Mesendoderm (in vitro differentiated cells): Measurements from ENCODE around the gene NUP93.

Experiments used
- DNase-seq: peaks from one replicate; pipeline ENCODE4 v3.0.0; 2013
- H2AK5ac ChIP-seq: 2 replicates; pipeline ENCODE4 v1.6.1; 2013; ENCODE audit warnings: low read length, inconsistent platforms
- H2BK120ac ChIP-seq: 2 replicates; pipeline ENCODE4 v1.6.1; 2013; ENCODE audit warnings: low read depth, mild to moderate bottlenecking, low read length, moderate library complexity, mixed read lengths
- H2BK15ac ChIP-seq: replicated peaks from 2 replicates; pipeline ENCODE4 v1.6.1; 2013; ENCODE audit warnings: low read depth, mild to moderate bottlenecking, moderate library complexity
- H2BK5ac ChIP-seq: 2 replicates; pipeline ENCODE4 v1.6.1; 2013; ENCODE audit warnings: low read length, inconsistent platforms
- H3K18ac ChIP-seq: 2 replicates; pipeline ENCODE4 v1.6.1; 2013; ENCODE audit warnings: mild to moderate bottlenecking, low read length, mixed read lengths
- H3K23ac ChIP-seq: one replicate; pipeline ENCODE4 v1.6.1; 2013; ENCODE audit warnings: low read length
- H3K27ac ChIP-seq: 2 replicates; pipeline ENCODE4 v1.5.1; 2013; ENCODE audit warnings: low read depth, mild to moderate bottlenecking, inconsistent platforms, low read length, moderate library complexity
- H3K27me3 ChIP-seq: 2 replicates; pipeline ENCODE4 v1.6.1; 2013; ENCODE audit warnings: low read length, control low read depth, mild to moderate bottlenecking, inconsistent platforms; ENCODE audit not compliant: insufficient read depth, poor library complexity
- H3K36me3 ChIP-seq: 2 replicates; pipeline ENCODE4 v1.6.1; 2013; ENCODE audit warnings: low read length, inconsistent platforms; ENCODE audit not compliant: control insufficient read depth, insufficient read depth
- H3K4ac ChIP-seq: one replicate; pipeline ENCODE4 v1.6.1; 2013; ENCODE audit warnings: low read depth, mild to moderate bottlenecking, low read length, moderate library complexity
- H3K4me1 ChIP-seq: 2 replicates; pipeline ENCODE4 v1.6.1; 2013; ENCODE audit warnings: low read depth, low read length, inconsistent platforms; ENCODE audit not compliant: control insufficient read depth
- H3K4me2 ChIP-seq: 2 replicates; pipeline ENCODE4 v1.6.1; 2013; ENCODE audit warnings: low read length
- H3K4me3 ChIP-seq: 2 replicates; pipeline ENCODE4 v1.5.1; 2013; ENCODE audit warnings: mild to moderate bottlenecking, low read length
- H3K56ac ChIP-seq: one replicate; pipeline ENCODE4 v1.6.1; 2013; ENCODE audit warnings: low read length
- H3K79me1 ChIP-seq: 2 replicates; pipeline ENCODE4 v1.6.1; 2013; ENCODE audit warnings: low read length, inconsistent platforms
- H3K79me2 ChIP-seq: 2 replicates; pipeline ENCODE4 v1.6.1; 2013; ENCODE audit warnings: mild to moderate bottlenecking, low read length; ENCODE audit not compliant: control insufficient read depth, insufficient read depth
- H3K9ac ChIP-seq: 2 replicates; pipeline ENCODE4 v1.6.1; 2013; ENCODE audit warnings: low read length, inconsistent platforms
- H4K5ac ChIP-seq: one replicate; pipeline ENCODE4 v1.6.1; 2013; ENCODE audit warnings: low read length
- H4K8ac ChIP-seq: one replicate; pipeline ENCODE4 v1.6.1; 2013; ENCODE audit warnings: low read depth, mild to moderate bottlenecking, control low read depth, low read length, moderate library complexity
- WGBS: extraction: QIAGEN DNeasy Blood & Tissue Kit; methylation state at CpG from one replicate; pipeline ENCODE4 v1.1.7; 2013; ENCODE audit warnings: low lambda C conversion rate, missing lambda C conversion rate; ENCODE audit not compliant: insufficient coverage; ENCODE audit errors: extremely low coverage; 5-methylcytosine and 5-hydroxymethylcytosine counted together

The NUP93 gene

GRCh38 chr16:56765949-56766348 lies 36.0 kb downstream of the NUP93 start:
- Histone ChIP-seq H3K36me3 (no peaks in the 10 kb centered on the region), H3K9ac (no peak overlapping the region), H2BK15ac (no peak overlapping the region), H4K5ac (no peak overlapping the region), H3K18ac (no peak overlapping the region), H2BK120ac (no peak overlapping the region), H3K23ac (no peak overlapping the region), H2AK5ac (no peak overlapping the region), H3K79me1 (peaks cover 10% of the 10 kb centered on the region), H4K8ac (no peak overlapping the region), H3K79me2 (no peaks in the 10 kb centered on the region), H3K27me3 (no peaks in the 10 kb centered on the region), H3K56ac (no peak overlapping the region), H2BK5ac (no peak overlapping the region), H3K27ac (no peak overlapping the region), H3K4me3 (no peak overlapping the region), H3K4me1 (no peaks in the 10 kb centered on the region), H3K4ac (no peak overlapping the region), H3K4me2 (no peak overlapping the region)
- 100% methylated on average over 1 of the region's 4 CpGs for WGBS
- DNase-seq = no peak

GRCh38 chr16:56767024-56767423 lies 37.1 kb downstream of the NUP93 start:
- no CpG with 5 or more reads among the region's 3 CpGs for WGBS
- Histone ChIP-seq H3K4me2 (no peak overlapping the region), H3K56ac (no peak overlapping the region), H3K4ac (no peak overlapping the region), H3K79me2 (peaks cover 6% of the 10 kb centered on the region), H2BK15ac (no peak overlapping the region), H3K18ac (no peak overlapping the region), H3K79me1 (peaks cover 13% of the 10 kb centered on the region), H3K4me1 (no peaks in the 10 kb centered on the region), H4K5ac (no peak overlapping the region), H3K27me3 (no peaks in the 10 kb centered on the region), H3K23ac (no peak overlapping the region), H3K36me3 (no peaks in the 10 kb centered on the region), H2BK120ac (no peak overlapping the region), H3K4me3 (no peak overlapping the region), H2BK5ac (no peak overlapping the region), H2AK5ac (no peak overlapping the region), H3K9ac (no peak overlapping the region), H3K27ac (no peak overlapping the region), H4K8ac (no peak overlapping the region)
- no peak for DNase-seq

- Histone ChIP-seq H3K27ac (no peak overlapping the region), H3K4me2 (no peak overlapping the region), H2AK5ac (no peak overlapping the region), H3K4me3 (no peak overlapping the region), H3K9ac (no peak overlapping the region), H2BK120ac (no peak overlapping the region), H3K27me3 (no peaks in the 10 kb centered on the region), H2BK15ac (no peak overlapping the region), H3K18ac (no peak overlapping the region), H3K79me2 (peaks cover 8% of the 10 kb centered on the region), H3K4me1 (no peaks in the 10 kb centered on the region), H3K79me1 (peaks cover 17% of the 10 kb centered on the region), H2BK5ac (no peak overlapping the region), H4K8ac (no peak overlapping the region), H3K56ac (no peak overlapping the region), H3K36me3 (no peaks in the 10 kb centered on the region), H3K23ac (no peak overlapping the region), H4K5ac (no peak overlapping the region), H3K4ac (no peak overlapping the region)
- no peak for DNase-seq
- no CpG with 5 or more reads among the region's 3 CpGs for WGBS
Observed at GRCh38 chr16:56769677-56770076, 39.7 kb downstream of the NUP93 start.

GRCh38 chr16:56771558-56772279 lies 41.8 kb downstream of the NUP93 start:
- H3K36me3 ChIP-seq = no peaks in the 10 kb centered on the region
- no peak overlapping the region for H3K4ac ChIP-seq
- H2BK120ac ChIP-seq = no peak overlapping the region
- DNase-seq = no peak
- no peak overlapping the region for H2BK15ac ChIP-seq
- no peak overlapping the region for H2AK5ac ChIP-seq
- WGBS = no CpG with 5 or more reads among the region's 5 CpGs
- H3K18ac ChIP-seq = no peak overlapping the region
- no peak overlapping the region for H2BK5ac ChIP-seq
- no peak overlapping the region for H3K4me3 ChIP-seq
- H3K23ac ChIP-seq = no peak overlapping the region
- peaks cover 15% of the 10 kb centered on the region for H3K79me1 ChIP-seq
- H4K8ac ChIP-seq = no peak overlapping the region
- no peaks in the 10 kb centered on the region for H3K4me1 ChIP-seq
- no peak overlapping the region for H4K5ac ChIP-seq
- no peak overlapping the region for H3K4me2 ChIP-seq
- H3K27me3 ChIP-seq = no peaks in the 10 kb centered on the region
- H3K56ac ChIP-seq = no peak overlapping the region
- H3K79me2 ChIP-seq = peaks cover 8% of the 10 kb centered on the region
- H3K9ac ChIP-seq = no peak overlapping the region
- no peak overlapping the region for H3K27ac ChIP-seq

- Histone ChIP-seq H4K5ac (no peak overlapping the region), H3K56ac (no peak overlapping the region), H3K27ac (no peak overlapping the region), H3K27me3 (no peaks in the 10 kb centered on the region), H3K36me3 (no peaks in the 10 kb centered on the region), H3K23ac (no peak overlapping the region), H2AK5ac (no peak overlapping the region), H3K4me3 (no peak overlapping the region), H2BK5ac (no peak overlapping the region), H3K4me2 (no peak overlapping the region), H3K18ac (no peak overlapping the region), H3K79me2 (peaks cover 8% of the 10 kb centered on the region), H3K9ac (no peak overlapping the region), H2BK15ac (no peak overlapping the region), H3K4me1 (no peaks in the 10 kb centered on the region), H3K4ac (no peak overlapping the region), H3K79me1 (peaks cover 11% of the 10 kb centered on the region), H2BK120ac (no peak overlapping the region), H4K8ac (no peak overlapping the region)
- no peak for DNase-seq
- WGBS = no CpG with 5 or more reads among the region's 3 CpGs
Observed at GRCh38 chr16:56773532-56773931, 43.6 kb downstream of the NUP93 start.
